Bronchial epithelial cell (primary cell): ENCODE measurements around the gene CLDND1. TPM values are rescaled to one million over a fixed set of nuclear protein-coding genes. Genes with fewer than 3 reads are reported as not detected.
A peak's percentile ranks its signal among the peaks of the same experiment; 100 is the strongest.

Experiments
- DNase-seq: peaks from one replicate; pipeline ENCODE4 v3.0.0-alpha.2; 2010; ENCODE audit warnings: low read depth
- FAIRE-seq: peaks from 2 replicates; lab custom pipeline; 2011; peaks lifted over from hg19 to GRCh38; lab: Jason Lieb, UNC
- H3K27me3 ChIP-seq: 2 replicates; pipeline ENCODE4 v1.5.1; 2011; ENCODE audit warnings: low read length; ENCODE audit not compliant: control insufficient read depth, insufficient read depth
- H3K36me3 ChIP-seq: 2 replicates; pipeline ENCODE4 v1.5.1; 2011; ENCODE audit warnings: low read length; ENCODE audit not compliant: control insufficient read depth, insufficient read depth
- H3K4me3 ChIP-seq: 2 replicates; pipeline ENCODE4 v1.5.1; 2011; ENCODE audit warnings: mild to moderate bottlenecking, low read depth, low read length, control low read depth
- total RNA-seq: library from RNA; depleted of rRNA; stranded (reverse); fragments of >200 nt; gene quantifications from 2 replicates; pipeline ENCODE4 v1.2.1, GENCODE V29; 2014
- TF ChIP-seq, protein P1 (sequence below): IDR thresholded peaks from 2 replicates; pipeline ENCODE4 v1.5.1; 2011; ENCODE audit warnings: mild to moderate bottlenecking, moderate library complexity, low read length, control low read depth, inconsistent platforms; ENCODE audit not compliant: insufficient read depth, severe bottlenecking

Gene CLDND1
- total RNA-seq, 1 donor from 2014 or later = 216 TPM

DNA sequence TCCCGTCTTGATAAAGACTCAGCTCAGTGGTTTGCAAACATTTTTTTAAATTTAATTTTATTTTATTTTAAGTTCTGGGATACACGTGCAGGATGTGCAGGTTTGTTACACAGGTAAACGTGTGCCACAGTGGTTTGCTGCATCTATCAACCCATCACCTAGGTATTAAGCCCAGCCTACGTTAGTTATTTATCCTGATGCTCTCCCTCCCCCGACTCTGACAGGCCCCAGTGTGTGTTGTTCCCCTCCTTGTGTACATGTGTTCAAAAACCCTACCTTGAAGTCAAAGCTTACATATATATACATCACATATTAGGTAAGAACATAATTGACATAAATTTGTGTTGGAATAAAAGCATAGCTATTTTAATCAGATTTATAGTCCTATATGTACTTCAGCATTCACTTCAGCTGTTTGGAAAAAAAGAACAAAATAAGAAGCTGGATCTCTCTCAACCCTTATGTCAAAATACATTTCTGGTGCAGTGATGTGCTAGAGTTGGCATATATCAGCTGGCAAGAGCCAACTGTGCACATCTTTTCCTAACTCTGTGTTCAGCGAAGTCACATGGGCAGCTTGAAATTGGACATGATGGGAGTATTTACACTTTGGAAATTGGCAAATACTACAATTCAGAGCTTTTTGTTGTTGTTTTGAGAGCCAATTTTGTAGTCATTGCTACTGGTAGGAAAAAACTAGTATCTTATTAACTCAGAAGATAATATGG, 35.6 kb upstream of the CLDND1 start:
- Histone ChIP-seq H3K36me3 (no peaks in the 10 kb centered on the region), H3K4me3 (no peak overlapping the region), H3K27me3 (no peaks in the 10 kb centered on the region)
- FAIRE-seq = no peak
- DNase-seq = no peak
- TF ChIP-seq, protein P1, sequence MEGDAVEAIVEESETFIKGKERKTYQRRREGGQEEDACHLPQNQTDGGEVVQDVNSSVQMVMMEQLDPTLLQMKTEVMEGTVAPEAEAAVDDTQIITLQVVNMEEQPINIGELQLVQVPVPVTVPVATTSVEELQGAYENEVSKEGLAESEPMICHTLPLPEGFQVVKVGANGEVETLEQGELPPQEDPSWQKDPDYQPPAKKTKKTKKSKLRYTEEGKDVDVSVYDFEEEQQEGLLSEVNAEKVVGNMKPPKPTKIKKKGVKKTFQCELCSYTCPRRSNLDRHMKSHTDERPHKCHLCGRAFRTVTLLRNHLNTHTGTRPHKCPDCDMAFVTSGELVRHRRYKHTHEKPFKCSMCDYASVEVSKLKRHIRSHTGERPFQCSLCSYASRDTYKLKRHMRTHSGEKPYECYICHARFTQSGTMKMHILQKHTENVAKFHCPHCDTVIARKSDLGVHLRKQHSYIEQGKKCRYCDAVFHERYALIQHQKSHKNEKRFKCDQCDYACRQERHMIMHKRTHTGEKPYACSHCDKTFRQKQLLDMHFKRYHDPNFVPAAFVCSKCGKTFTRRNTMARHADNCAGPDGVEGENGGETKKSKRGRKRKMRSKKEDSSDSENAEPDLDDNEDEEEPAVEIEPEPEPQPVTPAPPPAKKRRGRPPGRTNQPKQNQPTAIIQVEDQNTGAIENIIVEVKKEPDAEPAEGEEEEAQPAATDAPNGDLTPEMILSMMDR = no peak

DNA sequence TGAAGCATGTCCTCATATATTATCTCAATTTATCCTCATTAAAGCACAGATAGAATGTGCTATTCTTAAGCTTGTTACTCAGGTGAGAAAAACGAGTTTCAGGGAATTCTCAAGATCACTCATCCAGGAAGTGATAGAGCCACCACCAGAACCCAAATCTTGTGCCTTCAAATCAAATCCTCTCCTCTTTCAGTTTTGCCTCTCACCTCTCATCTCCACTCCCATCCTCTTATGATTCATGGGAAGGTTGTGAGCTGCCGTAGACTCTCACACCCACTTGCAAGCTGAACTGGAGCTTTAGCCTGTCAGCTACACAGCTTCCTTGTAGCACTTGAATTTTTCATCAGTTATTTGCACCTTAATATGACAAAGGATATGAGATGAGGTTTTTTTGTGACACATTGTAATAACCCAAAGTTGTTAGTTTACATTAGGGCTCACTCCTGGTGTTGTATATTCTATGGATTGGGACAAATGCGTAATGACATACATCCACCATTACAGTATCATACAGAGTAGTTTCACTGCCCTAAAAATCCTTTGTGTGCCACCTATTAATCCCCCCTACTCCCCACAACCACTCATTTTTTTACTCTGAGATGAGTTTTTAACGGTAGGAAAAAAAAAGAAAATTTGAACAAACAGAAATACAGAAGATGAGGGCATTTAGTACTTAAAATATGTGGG, 34.8 kb upstream of the CLDND1 start:
- no peaks in the 10 kb centered on the region for H3K27me3 ChIP-seq
- H3K4me3 ChIP-seq = no peak overlapping the region
- TF ChIP-seq, protein P1 = no peak
- DNase-seq = peak; percentile 56
- no peak for FAIRE-seq
- H3K36me3 ChIP-seq = no peaks in the 10 kb centered on the region

DNA sequence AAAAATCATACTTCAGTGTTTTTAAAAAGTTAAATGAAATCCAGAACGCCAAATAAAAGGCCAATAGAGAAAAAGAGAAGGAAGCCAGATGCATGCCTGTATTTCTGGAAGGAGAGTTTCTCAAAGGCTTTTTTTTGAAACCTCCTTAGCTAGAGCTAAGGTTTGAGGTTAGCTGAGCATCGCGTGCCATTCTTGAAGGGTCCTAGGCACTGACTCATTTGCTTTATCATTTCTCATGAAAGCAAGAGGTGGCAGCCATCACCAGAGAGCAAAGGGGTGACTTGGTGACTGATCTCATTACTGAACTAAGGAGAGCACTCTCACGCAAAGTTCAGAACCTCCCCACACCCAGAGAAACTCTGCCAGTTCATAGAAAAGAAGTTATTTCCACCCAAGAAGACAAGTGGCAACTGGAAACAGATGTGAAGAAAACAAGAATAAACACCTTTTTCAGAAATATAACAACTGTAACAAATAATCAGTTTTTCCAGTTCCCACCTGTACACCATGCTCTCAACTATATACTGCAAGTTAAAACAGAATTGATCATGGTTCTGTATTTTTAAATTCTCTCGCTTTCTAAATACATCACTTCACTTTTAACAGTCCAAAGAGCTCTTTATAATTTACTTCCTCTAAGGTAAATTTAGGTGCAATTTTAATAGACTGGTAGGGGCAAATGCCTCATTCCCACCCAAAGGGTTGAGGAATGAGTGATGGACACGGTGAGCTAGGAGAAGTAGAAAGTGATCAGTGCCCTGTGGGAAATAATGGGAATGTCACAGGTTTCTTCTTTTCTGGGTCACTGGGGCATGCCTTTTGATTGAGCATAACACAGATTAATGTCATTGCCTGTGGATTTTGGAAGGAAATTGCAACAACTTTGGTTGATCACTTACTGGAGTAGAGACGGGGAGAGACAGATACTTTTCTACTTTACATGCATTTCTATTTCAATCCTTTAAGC, 33.7 kb upstream of the CLDND1 start:
- no peaks in the 10 kb centered on the region for H3K27me3 ChIP-seq
- TF ChIP-seq, protein P1 = no peak
- no peak overlapping the region for H3K4me3 ChIP-seq
- no peak for DNase-seq
- no peaks in the 10 kb centered on the region for H3K36me3 ChIP-seq
- no peak for FAIRE-seq

DNA sequence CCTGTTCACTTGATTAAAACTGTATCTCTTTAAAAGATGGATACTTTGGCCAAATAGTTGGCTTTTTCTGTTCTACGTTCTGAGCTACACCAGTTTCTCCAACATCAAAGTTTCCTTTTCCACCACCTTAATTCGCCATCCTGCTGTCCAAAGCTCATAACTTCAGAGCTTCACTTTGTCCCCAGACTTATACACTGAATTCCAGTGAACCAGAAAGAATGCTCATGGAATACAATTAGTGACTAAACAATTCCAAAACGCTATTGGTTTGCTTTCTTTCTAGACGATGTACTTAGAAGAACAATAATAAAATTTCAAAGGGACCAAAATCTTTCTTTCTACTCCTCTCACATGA, 32.3 kb upstream of the CLDND1 start:
- TF ChIP-seq, protein P1 = no peak
- Histone ChIP-seq H3K27me3 (no peaks in the 10 kb centered on the region), H3K36me3 (no peaks in the 10 kb centered on the region), H3K4me3 (no peak overlapping the region)
- DNase-seq (no peak), FAIRE-seq (no peak)

DNA sequence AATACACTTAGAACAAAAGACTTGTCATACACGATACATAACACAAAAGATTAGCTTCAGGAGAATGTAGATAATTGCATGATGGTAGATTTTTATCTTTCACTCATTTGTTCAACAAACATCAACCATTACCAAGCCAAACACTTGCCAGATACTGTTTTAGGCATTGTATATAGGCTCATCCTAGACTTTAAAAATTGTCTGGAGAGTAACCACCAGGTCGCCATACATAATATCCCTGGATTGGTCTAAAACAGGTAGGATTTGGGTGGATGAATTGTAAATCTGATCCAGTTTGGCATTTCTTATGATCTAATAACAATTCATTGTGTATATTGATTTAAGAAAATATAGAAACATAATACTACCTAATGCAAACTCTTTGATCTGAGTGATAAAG, 31.9 kb upstream of the CLDND1 start:
- no peak for FAIRE-seq
- TF ChIP-seq, protein P1 = no peak
- DNase-seq = no peak
- Histone ChIP-seq H3K4me3 (no peak overlapping the region), H3K27me3 (no peaks in the 10 kb centered on the region), H3K36me3 (no peaks in the 10 kb centered on the region)
